Chondrocyte (in vitro differentiated cells): ENCODE measurements around the gene RAB1B. TPM values are rescaled to one million over a fixed set of nuclear protein-coding genes. Genes with fewer than 3 reads are reported as not detected.
A peak's percentile ranks its signal among the peaks of the same experiment; 100 is the strongest.

Experiments
- DNase-seq: peaks from one replicate; pipeline ENCODE4 v3.0.0; 2021; ENCODE audit warnings: mixed read lengths, low spot score
- H3K27ac Mint-ChIP-seq: one replicate; pipeline ENCODE4 v1.8.0; 2021; ENCODE audit warnings: mild to moderate bottlenecking, moderate library complexity, mixed read lengths; ENCODE audit not compliant: unreplicated experiment
- H3K27me3 Mint-ChIP-seq: 2 replicates; pipeline ENCODE4 v1.8.0; 2021; ENCODE audit warnings: low read depth, mixed read lengths
- H3K36me3 Mint-ChIP-seq: 2 replicates; pipeline ENCODE4 v1.8.0; 2021; ENCODE audit warnings: low read depth, mixed read lengths
- H3K4me1 Mint-ChIP-seq: 2 replicates; pipeline ENCODE4 v1.8.0; 2021; ENCODE audit warnings: low read depth, mild to moderate bottlenecking, mixed read lengths
- H3K4me3 Mint-ChIP-seq: one replicate; pipeline ENCODE4 v1.8.0; 2021; ENCODE audit warnings: mild to moderate bottlenecking, moderate library complexity, mixed read lengths; ENCODE audit not compliant: unreplicated experiment
- H3K9me3 Mint-ChIP-seq: 2 replicates; pipeline ENCODE4 v1.8.0; 2021; ENCODE audit warnings: low read depth, mixed read lengths
- CTCF ChIP-seq: fragments of 200-600 bp; sonication (generic); IDR thresholded peaks from 2 replicates; pipeline ENCODE4 v1.5.0; 2021; ENCODE audit warnings: antibody characterized with exemption, mild to moderate bottlenecking, moderate library complexity
- total RNA-seq: library from RNA; stranded (reverse); gene quantifications from 3 replicates; pipeline ENCODE4 v1.2.1, GENCODE V29; 2021

The RAB1B gene
- total RNA-seq, 1 donor from 2014 or later: 124 TPM

GRCh38 chr11:66324664-66325063 is 56.2 kb downstream of the RAB1B start:
- H3K27ac Mint-ChIP-seq: peak overlapping the region; percentile 92
- H3K4me1 Mint-ChIP-seq: peaks cover 51% of the 10 kb centered on the region
- H3K36me3 Mint-ChIP-seq: peaks cover 3% of the 10 kb centered on the region
- H3K4me3 Mint-ChIP-seq: no peak overlapping the region
- TF ChIP-seq CTCF: no peak
- H3K27me3 Mint-ChIP-seq: no peaks in the 10 kb centered on the region
- DNase-seq: no peak
- peaks cover 3% of the 10 kb centered on the region for H3K9me3 Mint-ChIP-seq

GRCh38 chr11:66325263-66325671 is 56.8 kb downstream of the RAB1B start:
- Mint-ChIP-seq H3K4me1 (peaks cover 51% of the 10 kb centered on the region), H3K9me3 (peaks cover 1% of the 10 kb centered on the region), H3K36me3 (peaks cover under 1% of the 10 kb centered on the region), H3K27ac (peak overlapping the region; percentile 92), H3K27me3 (no peaks in the 10 kb centered on the region), H3K4me3 (no peak overlapping the region)
- no peak for TF ChIP-seq CTCF
- no peak for DNase-seq

GRCh38 chr11:66326261-66327111 is 58.0 kb downstream of the RAB1B start:
- no peak overlapping the region for H3K4me3 Mint-ChIP-seq
- DNase-seq: no peak
- no peaks in the 10 kb centered on the region for H3K27me3 Mint-ChIP-seq
- no peaks in the 10 kb centered on the region for H3K9me3 Mint-ChIP-seq
- no peaks in the 10 kb centered on the region for H3K36me3 Mint-ChIP-seq
- peaks cover 51% of the 10 kb centered on the region for H3K4me1 Mint-ChIP-seq
- TF ChIP-seq CTCF: no peak
- peak overlapping the region; percentile 92 for H3K27ac Mint-ChIP-seq

Other genes starting within 250 kb of the RAB1B start
- gene CATSPER1, start 242.2 kb upstream of the RAB1B start, total RNA-seq: 0.44 TPM in 1 of 3 replicates, not detected in the others
- gene GAL3ST3, start 219.5 kb upstream of the RAB1B start, total RNA-seq: 1.1 to 2.0 TPM (median 1.8 TPM) in 3 replicates
- gene SF3B2, start 216.3 kb upstream of the RAB1B start, total RNA-seq: 142 to 169 TPM (median 143 TPM) in 3 replicates
- 74.4 to 90.7 TPM (median 85.7 TPM) in 3 replicates for gene PACS1, start 198.4 kb upstream of the RAB1B start, total RNA-seq
- 44.3 to 50.8 TPM (median 47.8 TPM) in 3 replicates for gene KLC2, start 10.9 kb upstream of the RAB1B start, total RNA-seq
- 2.5 to 2.8 TPM (median 2.8 TPM) in 3 replicates for gene CNIH2, start 9.5 kb downstream of the RAB1B start, total RNA-seq
- 180 to 193 TPM (median 187 TPM) in 3 replicates for gene YIF1A, start 20.5 kb downstream of the RAB1B start, total RNA-seq
- gene TMEM151A, start 23.3 kb downstream of the RAB1B start, total RNA-seq: 2.0 to 4.7 TPM (median 4.3 TPM) in 3 replicates
- 44.5 to 113 TPM (median 109 TPM) in 3 replicates for gene CD248, start 48.4 kb downstream of the RAB1B start, total RNA-seq
- 7.1 to 7.7 TPM (median 7.2 TPM) in 3 replicates for gene RIN1, start 67.8 kb downstream of the RAB1B start, total RNA-seq
- gene BRMS1, start 76.5 kb downstream of the RAB1B start, total RNA-seq: 22.4 to 23.6 TPM (median 23.3 TPM) in 3 replicates
- gene B4GAT1, start 79.0 kb downstream of the RAB1B start, total RNA-seq: 18.2 to 30.4 TPM (median 21.1 TPM) in 3 replicates
- 2.6 to 8.9 TPM (median 7.9 TPM) in 3 replicates for gene SLC29A2, start 103.1 kb downstream of the RAB1B start, total RNA-seq
- gene NPAS4, start 152.4 kb downstream of the RAB1B start, total RNA-seq: 0.60 to 1.7 TPM (median 1.2 TPM) in 3 replicates
- 30.9 to 45.6 TPM (median 35.9 TPM) in 3 replicates for gene MRPL11, start 170.2 kb downstream of the RAB1B start, total RNA-seq
- gene PELI3, start 198.3 kb downstream of the RAB1B start, total RNA-seq: 9.1 to 10.5 TPM (median 10.0 TPM) in 3 replicates
- 43.2 to 54.7 TPM (median 44.4 TPM) in 3 replicates for gene DPP3, start 211.8 kb downstream of the RAB1B start, total RNA-seq
- gene BBS1, start 242.0 kb downstream of the RAB1B start, total RNA-seq: 18.1 to 40.6 TPM (median 20.6 TPM) in 3 replicates